Ishikawa (cell line): ENCODE measurements around the gene CCDC93.

Experiments
- CEBPB ChIP-seq: IDR thresholded peaks from 2 replicates; pipeline ENCODE4 v1.6.1; 2012
- EGR1 ChIP-seq: IDR thresholded peaks from 2 replicates; pipeline ENCODE4 v1.6.1; 2012
- EP300 ChIP-seq: IDR thresholded peaks from 2 replicates; pipeline ENCODE4 v1.6.1; 2012; ENCODE audit warnings: borderline replicate concordance
- FOXM1 ChIP-seq: IDR thresholded peaks from 2 replicates; pipeline ENCODE4 v1.6.1; 2012; ENCODE audit warnings: low read depth, borderline replicate concordance
- MAX ChIP-seq: IDR thresholded peaks from 2 replicates; pipeline ENCODE4 v1.6.1; 2012
- NFIC ChIP-seq: IDR thresholded peaks from 2 replicates; pipeline ENCODE4 v1.6.1; 2012
- RAD21 ChIP-seq: IDR thresholded peaks from 2 replicates; pipeline ENCODE4 v1.6.1; 2012; ENCODE audit warnings: low read depth
- TCF12 ChIP-seq: IDR thresholded peaks from 2 replicates; pipeline ENCODE4 v1.6.1; 2012; ENCODE audit warnings: low read depth
- TEAD4 ChIP-seq: IDR thresholded peaks from 2 replicates; pipeline ENCODE4 v1.6.1; 2012
- YY1 ChIP-seq: IDR thresholded peaks from 2 replicates; pipeline ENCODE4 v1.6.1; 2012; ENCODE audit warnings: low read depth
- ZBTB7A ChIP-seq: IDR thresholded peaks from 2 replicates; pipeline ENCODE4 v1.6.1; 2012; ENCODE audit warnings: low read depth
- TF ChIP-seq, protein P1 (sequence below): IDR thresholded peaks from 2 replicates; pipeline ENCODE4 v1.6.1; 2012; ENCODE audit warnings: low read depth, mild to moderate bottlenecking
- TF ChIP-seq, protein P2 (sequence below): IDR thresholded peaks from 2 replicates; pipeline ENCODE4 v1.6.1; 2012

DNA sequence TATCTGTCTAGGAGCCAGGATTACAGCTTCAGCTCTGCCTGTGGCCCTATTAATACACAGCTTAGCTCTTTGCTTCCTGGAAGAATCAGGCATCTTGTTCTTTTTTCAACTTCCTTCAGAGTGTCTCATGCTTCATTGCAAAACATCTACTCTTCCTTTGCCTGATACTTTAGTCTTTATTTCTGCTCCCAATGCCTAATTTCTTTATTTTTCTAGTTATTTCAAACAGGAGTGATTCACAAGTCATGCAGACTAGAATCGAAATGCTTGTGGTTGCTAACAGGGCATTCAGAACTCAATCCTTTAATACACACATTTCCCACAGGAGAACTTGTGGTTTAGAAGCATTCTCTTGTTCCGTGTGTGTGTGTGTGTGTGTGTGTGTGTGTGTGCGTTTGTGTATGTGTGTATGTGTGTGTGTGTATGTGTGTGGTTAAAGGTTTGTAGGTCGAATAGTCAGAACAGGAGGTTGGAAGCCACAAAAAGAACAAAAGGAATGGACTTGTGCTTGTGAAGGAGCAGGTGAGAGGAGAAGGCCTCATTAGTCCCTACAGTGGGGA is 46.1 kb upstream of the CCDC93 start:
- no peak for TF ChIP-seq TCF12
- TF ChIP-seq RAD21: no peak
- no peak for TF ChIP-seq EP300
- no peak for TF ChIP-seq FOXM1
- TF ChIP-seq MAX: no peak
- TF ChIP-seq NFIC: no peak
- TF ChIP-seq, protein P1, sequence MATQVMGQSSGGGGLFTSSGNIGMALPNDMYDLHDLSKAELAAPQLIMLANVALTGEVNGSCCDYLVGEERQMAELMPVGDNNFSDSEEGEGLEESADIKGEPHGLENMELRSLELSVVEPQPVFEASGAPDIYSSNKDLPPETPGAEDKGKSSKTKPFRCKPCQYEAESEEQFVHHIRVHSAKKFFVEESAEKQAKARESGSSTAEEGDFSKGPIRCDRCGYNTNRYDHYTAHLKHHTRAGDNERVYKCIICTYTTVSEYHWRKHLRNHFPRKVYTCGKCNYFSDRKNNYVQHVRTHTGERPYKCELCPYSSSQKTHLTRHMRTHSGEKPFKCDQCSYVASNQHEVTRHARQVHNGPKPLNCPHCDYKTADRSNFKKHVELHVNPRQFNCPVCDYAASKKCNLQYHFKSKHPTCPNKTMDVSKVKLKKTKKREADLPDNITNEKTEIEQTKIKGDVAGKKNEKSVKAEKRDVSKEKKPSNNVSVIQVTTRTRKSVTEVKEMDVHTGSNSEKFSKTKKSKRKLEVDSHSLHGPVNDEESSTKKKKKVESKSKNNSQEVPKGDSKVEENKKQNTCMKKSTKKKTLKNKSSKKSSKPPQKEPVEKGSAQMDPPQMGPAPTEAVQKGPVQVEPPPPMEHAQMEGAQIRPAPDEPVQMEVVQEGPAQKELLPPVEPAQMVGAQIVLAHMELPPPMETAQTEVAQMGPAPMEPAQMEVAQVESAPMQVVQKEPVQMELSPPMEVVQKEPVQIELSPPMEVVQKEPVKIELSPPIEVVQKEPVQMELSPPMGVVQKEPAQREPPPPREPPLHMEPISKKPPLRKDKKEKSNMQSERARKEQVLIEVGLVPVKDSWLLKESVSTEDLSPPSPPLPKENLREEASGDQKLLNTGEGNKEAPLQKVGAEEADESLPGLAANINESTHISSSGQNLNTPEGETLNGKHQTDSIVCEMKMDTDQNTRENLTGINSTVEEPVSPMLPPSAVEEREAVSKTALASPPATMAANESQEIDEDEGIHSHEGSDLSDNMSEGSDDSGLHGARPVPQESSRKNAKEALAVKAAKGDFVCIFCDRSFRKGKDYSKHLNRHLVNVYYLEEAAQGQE: no peak
- TF ChIP-seq YY1: no peak
- TF ChIP-seq, protein P2, sequence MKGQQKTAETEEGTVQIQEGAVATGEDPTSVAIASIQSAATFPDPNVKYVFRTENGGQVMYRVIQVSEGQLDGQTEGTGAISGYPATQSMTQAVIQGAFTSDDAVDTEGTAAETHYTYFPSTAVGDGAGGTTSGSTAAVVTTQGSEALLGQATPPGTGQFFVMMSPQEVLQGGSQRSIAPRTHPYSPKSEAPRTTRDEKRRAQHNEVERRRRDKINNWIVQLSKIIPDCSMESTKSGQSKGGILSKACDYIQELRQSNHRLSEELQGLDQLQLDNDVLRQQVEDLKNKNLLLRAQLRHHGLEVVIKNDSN: no peak
- TF ChIP-seq EGR1: no peak
- TF ChIP-seq TEAD4: no peak
- TF ChIP-seq CEBPB: no peak
- no peak for TF ChIP-seq ZBTB7A
